Upper lobe of left lung (tissue), 6 donors: Measurements from ENCODE around the gene NOP9. TPM values are rescaled to one million over a fixed set of nuclear protein-coding genes. Genes with fewer than 3 reads are reported as not detected.

Experiments
- ATAC-seq, 2 donors: fragments of 200-7000 bp; cut with Tn5 transposase; one replicate each; pipeline ENCODE4 v1.9.1; 2022; ENCODE audit warnings: mild to moderate bottlenecking in 2 of 2, moderate library complexity in 2 of 2; ENCODE audit not compliant: low FRiP score in 2 of 2
- DNase-seq, 2 donors: peaks; one replicate each; pipeline ENCODE4 v3.0.0-alpha.2; 2019 to 2020
- H3K27ac ChIP-seq, 4 donors: fragments of 200-600 bp; sonication (generic); one replicate each; pipeline ENCODE4 v1.5.1; 2016 to 2019
- H3K27me3 ChIP-seq, 4 donors: fragments of 200-600 bp; sonication (generic); one replicate each; pipeline ENCODE4 v1.5.1; 2017 to 2019
- H3K36me3 ChIP-seq, 4 donors: fragments of 200-600 bp; sonication (generic); one replicate each; pipeline ENCODE4 v1.5.1; 2016 to 2019
- H3K4me1 ChIP-seq, 4 donors: fragments of 200-600 bp; sonication (generic); one replicate each; pipeline ENCODE4 v1.5.1; 2018 to 2019
- H3K4me3 ChIP-seq, 4 donors: fragments of 200-600 bp; sonication (generic); one replicate each; pipeline ENCODE4 v1.5.1; 2017 to 2019; ENCODE audit warnings: mild to moderate bottlenecking in 2 of 4, moderate library complexity in 1 of 4
- H3K9me3 ChIP-seq, 4 donors: fragments of 200-600 bp; sonication (generic); one replicate each; pipeline ENCODE4 v1.5.1; 2018 to 2019
- CTCF ChIP-seq, 6 experiments: fragments of 450-650 bp in 4 of 6; fragments of 200-600 bp in 2 of 6; sonication (generic) in 2 of 6; IDR thresholded peaks; one replicate each; pipeline ENCODE4 v1.5.1; 2016 to 2019; ENCODE audit warnings: antibody characterized with exemption in 6 of 6
- EP300 ChIP-seq, 4 donors: sonication (generic); formaldehyde crosslinking; IDR thresholded peaks; one replicate each; pipeline ENCODE4 v1.5.1; 2017; ENCODE audit warnings: antibody characterized with exemption in 4 of 4, control low read depth in 2 of 4
- POLR2A ChIP-seq, 4 donors: fragments of 450-650 bp; IDR thresholded peaks; one replicate each; pipeline ENCODE4 v1.5.1; 2016 to 2017; ENCODE audit warnings: antibody characterized with exemption in 4 of 4, mild to moderate bottlenecking in 2 of 4
- POLR2AphosphoS5 ChIP-seq, 2 donors: sonication (generic); formaldehyde crosslinking; IDR thresholded peaks; one replicate each; pipeline ENCODE4 v1.5.1; 2017; ENCODE audit warnings: antibody characterized with exemption in 2 of 2
- WGBS, 2 donors: methylation state at CpG; one replicate each; pipeline ENCODE4 v1.1.5; 2017 to 2018; 5-methylcytosine and 5-hydroxymethylcytosine counted together
- total RNA-seq, 6 donors: library from RNA; depleted of rRNA in 4 of 6; stranded (reverse); fragments of >200 nt in 4 of 6; gene quantifications; one replicate each; pipeline versions ENCODE4 v1.1.0 to v1.2.1, GENCODE V29; 2016 to 2021
- donor health status: DM: no; HTN: no; CAD: no; lungs with moderate emphysema.
- donor health status: DM: no; HTN: yes; CAD: no; lungs with severe emphysema.

The NOP9 gene
- total RNA-seq, 6 donors from 2014 or later: 13.3 to 31.4 (median 22.6) TPM

GRCh38 chr14:24271134-24271833 lies 28.4 kb upstream of the NOP9 start, which contains the start of gene RABGGTA:
Gene RABGGTA (minus strand): TSS chr14:24271597. CDS start chr14:24271115, 482 bp downstream.
- ATAC-seq (peak; percentile 94 to 97), DNase-seq (peak; percentile 93 to 96)
- peaks cover 4 to 36% (median 28%) of the 10 kb centered on the region in 4 donors for H3K36me3 ChIP-seq
- peak within 1 kb of the TSS; percentile 96 to 99 (median 97) for H3K27ac ChIP-seq
- WGBS, 2 donors: 1 to 5% methylated on average over 3 to 37 of the region's 61 CpGs
- peak within 1 kb of the TSS; percentile 82 to 96 (median 86) for H3K4me3 ChIP-seq
- peak; percentile 72 to 94 (median 92) for TF ChIP-seq CTCF (IDR thresholded peaks at IDR 0.05)
- TF ChIP-seq POLR2A (IDR thresholded peaks at IDR 0.05): peak in 2 of 4 donors; percentile 65 to 84
- TF ChIP-seq EP300 (IDR thresholded peaks at IDR 0.05): peak in 1 of 4 donors; percentile 31
- peak; percentile 83 to 86 for TF ChIP-seq POLR2AphosphoS5 (IDR thresholded peaks at IDR 0.05)
- no peaks in the 10 kb centered on the region for H3K9me3 ChIP-seq
- H3K27me3 ChIP-seq: no peaks in the 10 kb centered on the region
- peaks cover 13 to 47% (median 40%) of the 10 kb centered on the region in 4 donors for H3K4me1 ChIP-seq

- Histone ChIP-seq H3K36me3 (peaks cover 2 to 31% (median 22%) of the 10 kb centered on the region in 4 donors), H3K27ac (peak overlapping the region; percentile 96 to 99 (median 97)), H3K4me1 (peaks cover 13 to 47% (median 42%) of the 10 kb centered on the region in 4 donors), H3K9me3 (no peaks in the 10 kb centered on the region), H3K4me3 (peak overlapping the region; percentile 82 to 96 (median 86)), H3K27me3 (no peaks in the 10 kb centered on the region)
- DNase-seq: no peak
- no peak for TF ChIP-seq CTCF (IDR thresholded peaks at IDR 0.05)
- TF ChIP-seq EP300 (IDR thresholded peaks at IDR 0.05): no peak
- no peak for TF ChIP-seq POLR2AphosphoS5 (IDR thresholded peaks at IDR 0.05)
- TF ChIP-seq POLR2A (IDR thresholded peaks at IDR 0.05): no peak
- 20 to 23% methylated on average over 3 of the region's 3 CpGs for WGBS, 2 donors
- ATAC-seq: no peak
Observed at GRCh38 chr14:24271834-24272263, 27.8 kb upstream of the NOP9 start.

- 75 to 86% methylated on average over 2 of the region's 2 CpGs for WGBS, 2 donors
- no peak for ATAC-seq
- H3K27ac ChIP-seq: peak overlapping the region; percentile 96 to 99 (median 97)
Observed at GRCh38 chr14:24272467-24272866, 27.2 kb upstream of the NOP9 start.

GRCh38 chr14:24273422-24273998 lies 26.1 kb upstream of the NOP9 start:
- no peak for ATAC-seq
- Histone ChIP-seq H3K36me3 (peaks cover 0 to 14% (median 9%) of the 10 kb centered on the region in 4 donors), H3K4me3 (no peak overlapping the region), H3K9me3 (no peaks in the 10 kb centered on the region), H3K27ac (peak overlapping the region; percentile 96 to 99 (median 97)), H3K4me1 (peaks cover 15 to 54% (median 48%) of the 10 kb centered on the region in 4 donors), H3K27me3 (no peaks in the 10 kb centered on the region)
- peak in 1 of 2 donors; percentile 43 for DNase-seq
- whole genome bisulfite sequencing, 2 donors: 44 to 68% methylated on average over 3 of the region's 3 CpGs
- TF ChIP-seq POLR2AphosphoS5 (IDR thresholded peaks at IDR 0.05) (no peak), CTCF (IDR thresholded peaks at IDR 0.05) (peak in 2 of 6 experiments; percentile 8 to 20)

More at GRCh38 chr14:24272467-24272866, 27.2 kb upstream of the NOP9 start:
- H3K4me1 ChIP-seq: peaks cover 13 to 51% (median 44%) of the 10 kb centered on the region in 4 donors
- H3K27me3 ChIP-seq: no peaks in the 10 kb centered on the region
- no peak for TF ChIP-seq POLR2AphosphoS5 (IDR thresholded peaks at IDR 0.05)
- TF ChIP-seq POLR2A (IDR thresholded peaks at IDR 0.05): no peak
- no peak for TF ChIP-seq CTCF (IDR thresholded peaks at IDR 0.05)
- peak in 1 of 4 donors; percentile 8 for TF ChIP-seq EP300 (IDR thresholded peaks at IDR 0.05)
- H3K9me3 ChIP-seq: no peaks in the 10 kb centered on the region
- peaks cover 0 to 24% (median 17%) of the 10 kb centered on the region in 4 donors for H3K36me3 ChIP-seq
- no peak overlapping the region for H3K4me3 ChIP-seq
- DNase-seq: no peak
